Fibroblast of lung (primary cell): ENCODE measurements around the gene TRIB2. TPM values are rescaled to one million over a fixed set of nuclear protein-coding genes. Genes with fewer than 3 reads are reported as not detected.

Experiments
- DNase-seq, 2 donors: peaks; one replicate each; pipeline versions ENCODE4 v3.0.0 to v3.0.0-alpha.2; 2010; ENCODE audit warnings: low read depth in 2 of 2
- H2AFZ ChIP-seq: 2 replicates; pipeline ENCODE4 v1.5.1; 2012; ENCODE audit warnings: low read length, control low read depth, inconsistent platforms
- H3K27ac ChIP-seq: 2 replicates; pipeline ENCODE4 v1.5.1; 2011; ENCODE audit warnings: low read length, control low read depth; ENCODE audit not compliant: insufficient read depth
- H3K27me3 ChIP-seq: 2 replicates; pipeline ENCODE4 v1.5.1; 2011; ENCODE audit warnings: mild to moderate bottlenecking, low read length; ENCODE audit not compliant: control insufficient read depth, insufficient read depth
- H3K36me3 ChIP-seq: 2 replicates; pipeline ENCODE4 v1.5.1; 2011; ENCODE audit warnings: low read length; ENCODE audit not compliant: control insufficient read depth, insufficient read depth
- H3K4me1 ChIP-seq: 2 replicates; pipeline ENCODE4 v1.5.1; 2011; ENCODE audit warnings: low read length; ENCODE audit not compliant: control insufficient read depth, insufficient read depth; ENCODE audit errors: extremely low read depth
- H3K4me2 ChIP-seq: 2 replicates; pipeline ENCODE4 v1.5.1; 2011; ENCODE audit warnings: low read length, control low read depth; ENCODE audit not compliant: insufficient read depth; ENCODE audit errors: extremely low read depth
- H3K4me3 ChIP-seq, 4 experiments: fragments of 200-600 bp in 1 of 4; sonication (generic) in 1 of 4; replicated peaks in 1 of 4; 2 replicates each; pipeline ENCODE4 v1.5.1; 2011 to 2016; ENCODE audit warnings: low read length in 4 of 4, low read depth in 3 of 4, mild to moderate bottlenecking in 3 of 4, control low read depth in 2 of 4, inconsistent platforms in 1 of 4, mixed read lengths in 1 of 4; ENCODE audit not compliant: insufficient read depth in 1 of 4; ENCODE audit errors: control extremely low read depth in 1 of 4
- H3K79me2 ChIP-seq: 2 replicates; pipeline ENCODE4 v1.5.1; 2012; ENCODE audit warnings: mild to moderate bottlenecking, low read length, inconsistent platforms; ENCODE audit not compliant: control insufficient read depth, insufficient read depth
- H3K9ac ChIP-seq: 2 replicates; pipeline ENCODE4 v1.5.1; 2011; ENCODE audit warnings: mild to moderate bottlenecking, low read length, control low read depth; ENCODE audit not compliant: insufficient read depth
- H3K9me3 ChIP-seq: 2 replicates; pipeline ENCODE4 v1.5.1; 2012; ENCODE audit warnings: low read depth, low read length; ENCODE audit not compliant: control insufficient read depth, insufficient read depth
- H4K20me1 ChIP-seq: 2 replicates; pipeline ENCODE4 v1.5.1; 2011; ENCODE audit warnings: low read length; ENCODE audit not compliant: control insufficient read depth, insufficient read depth; ENCODE audit errors: extremely low read depth
- EZH2 ChIP-seq: IDR thresholded peaks from 2 replicates; pipeline ENCODE4 v1.5.1; 2012; ENCODE audit warnings: low read length, control low read depth, mild to moderate bottlenecking; ENCODE audit errors: missing control alignments
- polyA plus RNA-seq, 2 donors: library from polyadenylated mRNA; depleted of rRNA in 1 of 2; stranded (reverse) in 1 of 2; unstranded in 1 of 2; fragments of >200 nt; gene quantifications; 2 replicates each; pipeline ENCODE4 v1.2.1, GENCODE V29; 2011 to 2012; ENCODE audit warnings: missing spikeins in 1 of 2
- total RNA-seq: library from RNA; depleted of rRNA; stranded (reverse); fragments of >200 nt; gene quantifications from 2 replicates; pipeline ENCODE4 v1.2.1, GENCODE V29; 2014
- TF ChIP-seq, protein P1 (sequence below), 2 donors: IDR thresholded peaks in 1 of 2; conservative IDR thresholded peaks in 1 of 2; 1 replicate in 1 of 2; 2 replicates in 1 of 2; pipeline ENCODE4 v1.5.1; 2011 to 2012; ENCODE audit warnings: low read length in 2 of 2, control low read depth in 1 of 2, inconsistent platforms in 1 of 2, low read depth in 1 of 2, mild to moderate bottlenecking in 1 of 2

Gene TRIB2
- total and polyA plus RNA-seq, 2 donors (not counting 1 experiment from before 2014, with no cell fraction given) = 26.1 to 31.0 TPM

DNA sequence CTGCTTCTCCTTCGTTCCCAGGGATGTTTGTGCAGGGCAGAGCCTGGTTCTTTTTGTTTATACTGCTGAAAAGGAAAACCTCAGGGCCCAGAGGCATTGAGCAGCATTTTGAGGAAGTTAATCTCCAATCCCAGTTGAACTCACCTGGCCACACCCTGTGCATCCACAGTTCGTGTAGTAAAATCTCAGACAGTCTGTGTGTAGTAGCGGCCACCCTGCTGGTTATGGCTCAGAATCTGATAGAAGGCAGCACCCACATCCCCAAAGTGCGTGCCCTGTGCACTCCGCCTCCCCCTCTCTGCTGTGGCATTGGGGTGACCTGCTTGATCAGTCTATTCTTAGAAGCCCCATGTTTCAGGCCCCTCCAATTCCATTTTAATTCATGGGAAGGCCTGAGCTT lies 10.9 kb downstream of the TRIB2 start:
- Histone ChIP-seq H2AFZ (no peak overlapping the region), H3K27ac (no peak overlapping the region), H3K4me1 (peaks cover 22% of the 10 kb centered on the region), H3K36me3 (peaks cover 17% of the 10 kb centered on the region), H3K79me2 (peaks cover 90% of the 10 kb centered on the region), H4K20me1 (no peaks in the 10 kb centered on the region), H3K9me3 (no peaks in the 10 kb centered on the region), H3K27me3 (no peaks in the 10 kb centered on the region), H3K4me3 (no peak overlapping the region), H3K4me2 (no peak overlapping the region), H3K9ac (no peak overlapping the region)
- no peak for DNase-seq
- TF ChIP-seq, protein P1, sequence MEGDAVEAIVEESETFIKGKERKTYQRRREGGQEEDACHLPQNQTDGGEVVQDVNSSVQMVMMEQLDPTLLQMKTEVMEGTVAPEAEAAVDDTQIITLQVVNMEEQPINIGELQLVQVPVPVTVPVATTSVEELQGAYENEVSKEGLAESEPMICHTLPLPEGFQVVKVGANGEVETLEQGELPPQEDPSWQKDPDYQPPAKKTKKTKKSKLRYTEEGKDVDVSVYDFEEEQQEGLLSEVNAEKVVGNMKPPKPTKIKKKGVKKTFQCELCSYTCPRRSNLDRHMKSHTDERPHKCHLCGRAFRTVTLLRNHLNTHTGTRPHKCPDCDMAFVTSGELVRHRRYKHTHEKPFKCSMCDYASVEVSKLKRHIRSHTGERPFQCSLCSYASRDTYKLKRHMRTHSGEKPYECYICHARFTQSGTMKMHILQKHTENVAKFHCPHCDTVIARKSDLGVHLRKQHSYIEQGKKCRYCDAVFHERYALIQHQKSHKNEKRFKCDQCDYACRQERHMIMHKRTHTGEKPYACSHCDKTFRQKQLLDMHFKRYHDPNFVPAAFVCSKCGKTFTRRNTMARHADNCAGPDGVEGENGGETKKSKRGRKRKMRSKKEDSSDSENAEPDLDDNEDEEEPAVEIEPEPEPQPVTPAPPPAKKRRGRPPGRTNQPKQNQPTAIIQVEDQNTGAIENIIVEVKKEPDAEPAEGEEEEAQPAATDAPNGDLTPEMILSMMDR (conservative IDR thresholded peaks at IDR 0.05 in 1 of 2, IDR thresholded peaks at IDR 0.05 in 1 of 2; ENCODE audit: low read depth in 1 of 2, low read length in 2 of 2) = no peak
- no peak for TF ChIP-seq EZH2

DNA sequence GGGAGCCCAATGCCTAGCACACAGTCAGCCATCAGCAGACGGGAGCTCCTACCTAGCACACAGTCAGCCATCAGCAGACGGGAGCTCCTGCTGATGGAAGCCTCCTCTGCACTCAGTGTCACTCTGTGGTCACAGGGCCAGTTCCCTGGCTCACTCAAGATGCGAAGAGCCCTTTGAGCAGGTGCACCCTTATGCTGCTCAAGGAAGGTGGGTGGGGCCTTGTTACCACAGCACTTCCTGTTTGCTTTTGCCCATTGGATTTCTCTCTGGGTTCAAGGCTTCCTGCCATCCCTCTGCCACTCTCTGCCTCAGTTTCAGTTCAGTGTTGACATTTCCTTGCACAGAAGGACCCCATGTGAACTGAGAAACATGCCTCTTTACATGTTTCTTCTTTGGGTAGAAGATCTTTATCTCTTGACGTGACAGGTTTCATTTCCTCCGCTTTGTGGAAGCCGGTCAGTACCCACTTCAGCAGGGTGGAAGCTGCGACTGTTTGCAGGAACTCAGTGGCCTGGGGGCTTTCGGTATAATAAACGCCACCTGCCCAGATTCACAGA lies 11.6 kb downstream of the TRIB2 start:
- H3K27me3 ChIP-seq = no peaks in the 10 kb centered on the region
- H2AFZ ChIP-seq = no peak overlapping the region
- no peak overlapping the region for H3K4me3 ChIP-seq
- H3K4me1 ChIP-seq = peaks cover 19% of the 10 kb centered on the region
- no peak overlapping the region for H3K9ac ChIP-seq
- peaks cover 89% of the 10 kb centered on the region for H3K79me2 ChIP-seq
- no peak for DNase-seq
- H4K20me1 ChIP-seq = no peaks in the 10 kb centered on the region
- peaks cover 17% of the 10 kb centered on the region for H3K36me3 ChIP-seq
- H3K4me2 ChIP-seq = no peak overlapping the region
- no peaks in the 10 kb centered on the region for H3K9me3 ChIP-seq
- no peak overlapping the region for H3K27ac ChIP-seq
- no peak for TF ChIP-seq EZH2
- TF ChIP-seq, protein P1 (conservative IDR thresholded peaks at IDR 0.05 in 1 of 2, IDR thresholded peaks at IDR 0.05 in 1 of 2; ENCODE audit: low read depth in 1 of 2, low read length in 2 of 2) = no peak

DNA sequence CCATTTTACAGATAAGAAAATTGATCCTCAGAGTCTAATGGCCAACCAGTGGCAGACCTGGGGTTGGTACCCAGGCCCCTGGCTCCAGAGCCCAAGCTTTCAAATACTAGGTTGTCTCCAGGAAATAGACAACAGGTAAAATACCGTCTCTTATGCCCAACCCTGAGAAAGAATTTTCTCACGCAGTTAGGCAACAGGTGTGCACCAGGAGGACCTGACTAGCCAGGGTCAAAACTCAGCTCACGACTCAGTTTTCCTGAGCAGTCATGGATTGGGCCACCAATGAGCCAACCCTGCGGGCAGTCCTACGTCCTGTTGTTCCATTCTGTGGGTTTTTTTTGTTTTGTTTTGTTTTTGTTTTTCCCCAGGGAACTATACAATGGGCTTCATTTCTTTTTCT lies 13.5 kb downstream of the TRIB2 start:
- TF ChIP-seq, protein P1 (conservative IDR thresholded peaks at IDR 0.05 in 1 of 2, IDR thresholded peaks at IDR 0.05 in 1 of 2; ENCODE audit: low read depth in 1 of 2, low read length in 2 of 2) = no peak
- TF ChIP-seq EZH2 = no peak
- DNase-seq = no peak
- Histone ChIP-seq H3K4me2 (no peak overlapping the region), H3K9me3 (no peaks in the 10 kb centered on the region), H3K4me3 (no peak overlapping the region), H3K9ac (no peak overlapping the region), H3K27me3 (no peaks in the 10 kb centered on the region), H2AFZ (no peak overlapping the region), H3K27ac (no peak overlapping the region), H4K20me1 (no peaks in the 10 kb centered on the region), H3K4me1 (peaks cover 15% of the 10 kb centered on the region), H3K79me2 (peaks cover 85% of the 10 kb centered on the region), H3K36me3 (peaks cover 19% of the 10 kb centered on the region)
